Natural killer cell (primary cell): ENCODE data around the gene ALOX12. TPM values are rescaled to one million over a fixed set of nuclear protein-coding genes. Genes with fewer than 3 reads are reported as not detected.
"Not testable (repeated sequence)": the region's sequence is repeated elsewhere in the genome, so short reads cannot be mapped to it uniquely, and the experiment has no call there.

Experiments used
- ATAC-seq, 3 donors: fragments of 150-1000 bp in 2 of 3; fragments of 200-7000 bp in 1 of 3; cut with Tn5 transposase; 1 replicate in 1 of 3; 2 replicates in 2 of 3; pipeline ENCODE4 v1.10.0; 2021; ENCODE audit warnings: mild to moderate bottlenecking in 2 of 3, moderate library complexity in 2 of 3
- DNase-seq, 2 donors: peaks; one replicate each; pipeline versions ENCODE4 v3.0.0 to v3.0.0-alpha.2; 2013 to 2021; ENCODE audit warnings: mixed read lengths in 1 of 2
- H3K27ac ChIP-seq: one replicate; pipeline ENCODE4 v1.5.1; 2013; ENCODE audit warnings: mild to moderate bottlenecking, low read length
- H3K27me3 ChIP-seq: one replicate; pipeline ENCODE4 v1.6.1; 2013; ENCODE audit warnings: low read length; ENCODE audit not compliant: control insufficient read depth, insufficient read depth
- H3K36me3 ChIP-seq: one replicate; pipeline ENCODE4 v1.6.1; 2013; ENCODE audit warnings: low read length; ENCODE audit not compliant: control insufficient read depth, insufficient read depth
- H3K4me1 ChIP-seq: one replicate; pipeline ENCODE4 v1.6.1; 2013; ENCODE audit warnings: low read length; ENCODE audit not compliant: control insufficient read depth, insufficient read depth
- H3K4me3 ChIP-seq: one replicate; pipeline ENCODE4 v1.5.1; 2013; ENCODE audit warnings: low read length
- H3K9me3 ChIP-seq: one replicate; pipeline ENCODE4 v1.6.1; 2013; ENCODE audit warnings: low read length; ENCODE audit not compliant: control insufficient read depth, insufficient read depth
- H3K27ac Mint-ChIP-seq, 2 donors: one replicate each; pipeline ENCODE4 v1.8.0; 2022; ENCODE audit warnings: mild to moderate bottlenecking in 2 of 2, mixed read lengths in 2 of 2, moderate library complexity in 1 of 2
- H3K27me3 Mint-ChIP-seq, 2 donors: one replicate each; pipeline ENCODE4 v1.8.0; 2022; ENCODE audit warnings: low read depth in 2 of 2, mixed read lengths in 2 of 2
- H3K36me3 Mint-ChIP-seq: one replicate; pipeline ENCODE4 v1.8.0; 2022; ENCODE audit warnings: mixed read lengths
- H3K4me1 Mint-ChIP-seq, 2 donors: one replicate each; pipeline ENCODE4 v1.8.0; 2022; ENCODE audit warnings: mixed read lengths in 2 of 2
- H3K4me3 Mint-ChIP-seq: one replicate; pipeline ENCODE4 v1.8.0; 2022; ENCODE audit warnings: mild to moderate bottlenecking, moderate library complexity, mixed read lengths
- H3K9me3 Mint-ChIP-seq, 2 donors: one replicate each; pipeline ENCODE4 v1.8.0; 2022; ENCODE audit warnings: mixed read lengths in 2 of 2
- CTCF ChIP-seq: fragments of 200-600 bp; IDR thresholded peaks from one replicate; pipeline ENCODE4 v1.8.0; 2022; ENCODE audit warnings: antibody characterized with exemption
- WGBS: methylation state at CpG from one replicate; pipeline ENCODE4 v1.1.7; 2013; ENCODE audit warnings: missing lambda C conversion rate; ENCODE audit not compliant: insufficient coverage; 5-methylcytosine and 5-hydroxymethylcytosine counted together
- intact Hi-C: fragments of 100-400 bp; cut with micrococcal nuclease; formaldehyde crosslinking; loops from one replicate; pipeline ENCODE4 v1.14.2; 2022
- total RNA-seq, 4 donors: library from RNA; stranded (reverse); fragments of 120-200 nt in 1 of 4; gene quantifications; one replicate each; pipeline versions ENCODE4 v1.2.3 to v1.2.4, GENCODE V29; 2013 to 2022

Gene ALOX12
- total RNA-seq, 3 donors from 2014 or later (not counting 1 experiment from before 2014, with no cell fraction given) = 0.77 to 2.4 (median 1.3) TPM

GRCh38 chr17:6981426-6981825 is 14.4 kb upstream of the ALOX12 start:
- H3K9me3 Mint-ChIP-seq = no peaks in the 10 kb centered on the region
- no peaks in the 10 kb centered on the region for H3K4me1 Mint-ChIP-seq
- no peak overlapping the region for H3K4me3 ChIP-seq
- H3K4me3 Mint-ChIP-seq = no peak overlapping the region
- no peak overlapping the region for H3K27ac ChIP-seq
- no peaks in the 10 kb centered on the region for H3K27me3 ChIP-seq
- intact Hi-C loops = no loop called here
- no peaks in the 10 kb centered on the region for H3K9me3 ChIP-seq
- H3K36me3 Mint-ChIP-seq = no peaks in the 10 kb centered on the region
- no peaks in the 10 kb centered on the region for H3K27me3 Mint-ChIP-seq
- 0% methylated on average over 1 of the region's 1 CpG for WGBS
- no peaks in the 10 kb centered on the region for H3K4me1 ChIP-seq
- ATAC-seq = no peak
- DNase-seq = no peak
- no peak overlapping the region for H3K27ac Mint-ChIP-seq
- no peaks in the 10 kb centered on the region for H3K36me3 ChIP-seq
- TF ChIP-seq CTCF = no peak

- Mint-ChIP-seq H3K4me1 (no peaks in the 10 kb centered on the region), H3K9me3 (no peaks in the 10 kb centered on the region), H3K36me3 (no peaks in the 10 kb centered on the region), H3K27ac (no peak overlapping the region), H3K4me3 (no peak overlapping the region), H3K27me3 (no peaks in the 10 kb centered on the region)
- Histone ChIP-seq H3K27me3 (no peaks in the 10 kb centered on the region), H3K4me1 (no peaks in the 10 kb centered on the region), H3K36me3 (no peaks in the 10 kb centered on the region), H3K27ac (no peak overlapping the region), H3K4me3 (no peak overlapping the region), H3K9me3 (no peaks in the 10 kb centered on the region)
- intact Hi-C loops = no loop called here
- DNase-seq = no peak
- WGBS = 98% methylated on average over 3 of the region's 4 CpGs
- no peak for TF ChIP-seq CTCF
- ATAC-seq = no peak
Measured at GRCh38 chr17:6985266-6985665, 10.6 kb upstream of the ALOX12 start.

GRCh38 chr17:6986676-6987075 is 9.2 kb upstream of the ALOX12 start:
- Mint-ChIP-seq H3K27ac (no peak overlapping the region), H3K9me3 (no peaks in the 10 kb centered on the region), H3K4me3 (no peak overlapping the region), H3K4me1 (no peaks in the 10 kb centered on the region), H3K27me3 (no peaks in the 10 kb centered on the region), H3K36me3 (no peaks in the 10 kb centered on the region)
- WGBS = 98% methylated on average over 2 of the region's 3 CpGs
- ATAC-seq (no peak), DNase-seq (no peak)
- H3K4me3 ChIP-seq = no peak overlapping the region
- H3K27me3 ChIP-seq = no peaks in the 10 kb centered on the region
- no peaks in the 10 kb centered on the region for H3K36me3 ChIP-seq
- no peaks in the 10 kb centered on the region for H3K4me1 ChIP-seq
- no peak for TF ChIP-seq CTCF
- H3K9me3 ChIP-seq = no peaks in the 10 kb centered on the region
- no peak overlapping the region for H3K27ac ChIP-seq
- intact Hi-C loops = no loop called here

GRCh38 chr17:6989779-6990178 is 6.1 kb upstream of the ALOX12 start:
- Mint-ChIP-seq H3K27ac (no peak overlapping the region), H3K4me3 (no peak overlapping the region), H3K9me3 (no peaks in the 10 kb centered on the region), H3K27me3 (no peaks in the 10 kb centered on the region), H3K4me1 (peaks cover 0 to 8% of the 10 kb centered on the region in 2 donors), H3K36me3 (no peaks in the 10 kb centered on the region)
- H3K4me1 ChIP-seq = no peaks in the 10 kb centered on the region
- no peaks in the 10 kb centered on the region for H3K36me3 ChIP-seq
- no peak overlapping the region for H3K27ac ChIP-seq
- 95% methylated on average over 2 of the region's 2 CpGs for WGBS
- no peak overlapping the region for H3K4me3 ChIP-seq
- no peak for TF ChIP-seq CTCF
- intact Hi-C loops = no loop called here
- no peaks in the 10 kb centered on the region for H3K27me3 ChIP-seq
- no peak for ATAC-seq
- no peaks in the 10 kb centered on the region for H3K9me3 ChIP-seq
- no peak for DNase-seq

- 66% methylated on average over 5 of the region's 5 CpGs for WGBS
- peaks cover 10% of the 10 kb centered on the region for H3K36me3 ChIP-seq
- ATAC-seq, H3K27me3 ChIP-seq, H3K27ac ChIP-seq, H3K27me3 Mint-ChIP-seq, intact Hi-C loops, H3K36me3 Mint-ChIP-seq, H3K9me3 ChIP-seq, H3K9me3 Mint-ChIP-seq, DNase-seq, H3K4me1 Mint-ChIP-seq, H3K4me1 ChIP-seq, H3K4me3 ChIP-seq, H3K4me3 Mint-ChIP-seq: not testable (repeated sequence)
- peak overlapping the region; percentile 1 to 60 for H3K27ac Mint-ChIP-seq
Measured at GRCh38 chr17:6993613-6994056, 2.2 kb upstream of the ALOX12 start.
